H9 (cell line): ENCODE data around the gene STMN3. TPM values are rescaled to one million over a fixed set of nuclear protein-coding genes. Genes with fewer than 3 reads are reported as not detected.

Experiments
- DNase-seq: peaks from one replicate; pipeline ENCODE4 v3.0.0-alpha.2; 2017
- H2AFZ ChIP-seq: one replicate; pipeline ENCODE4 v1.6.1; 2013; ENCODE audit warnings: mild to moderate bottlenecking, low read length, control low read depth, moderate library complexity
- H2AK5ac ChIP-seq: 2 replicates; pipeline ENCODE4 v1.6.1; 2013; ENCODE audit warnings: low read length, control low read depth, mixed read lengths; ENCODE audit not compliant: insufficient read length
- H2BK120ac ChIP-seq: one replicate; pipeline ENCODE4 v1.6.1; 2013; ENCODE audit warnings: low read depth, mild to moderate bottlenecking, low read length, control low read depth, inconsistent platforms; ENCODE audit not compliant: poor library complexity, severe bottlenecking
- H2BK12ac ChIP-seq: 2 replicates; pipeline ENCODE4 v1.6.1; 2013; ENCODE audit warnings: low read length, control low read depth, mixed read lengths, low read depth; ENCODE audit not compliant: insufficient read length
- H2BK15ac ChIP-seq: 2 replicates; pipeline ENCODE4 v1.6.1; 2013; ENCODE audit warnings: low read depth, low read length, control low read depth
- H2BK20ac ChIP-seq: one replicate; pipeline ENCODE4 v1.6.1; 2013; ENCODE audit warnings: low read depth, mild to moderate bottlenecking, low read length, control low read depth, inconsistent platforms; ENCODE audit not compliant: poor library complexity, severe bottlenecking
- H2BK5ac ChIP-seq: 2 replicates; pipeline ENCODE4 v1.6.1; 2013; ENCODE audit warnings: low read length, control low read depth, mixed read lengths; ENCODE audit not compliant: insufficient read length
- H3K14ac ChIP-seq: 2 replicates; pipeline ENCODE4 v1.6.1; 2013; ENCODE audit warnings: low read length, control low read depth; ENCODE audit not compliant: insufficient read depth
- H3K18ac ChIP-seq: 2 replicates; pipeline ENCODE4 v1.6.1; 2013; ENCODE audit warnings: low read depth, mild to moderate bottlenecking, mixed read lengths, low read length, control low read depth; ENCODE audit not compliant: insufficient read length
- H3K23ac ChIP-seq: 2 replicates; pipeline ENCODE4 v1.6.1; 2013; ENCODE audit warnings: low read length, control low read depth, mixed read lengths, low read depth; ENCODE audit not compliant: insufficient read length
- H3K23me2 ChIP-seq: 2 replicates; pipeline ENCODE4 v1.6.1; 2013; ENCODE audit warnings: low read depth, mild to moderate bottlenecking, mixed read lengths, low read length, control low read depth; ENCODE audit not compliant: insufficient read length, poor library complexity, severe bottlenecking
- H3K27ac ChIP-seq: 2 replicates; pipeline ENCODE4 v1.5.1; 2013; ENCODE audit warnings: low read length, control low read depth, mixed read lengths, low read depth; ENCODE audit not compliant: insufficient read length
- H3K27me3 ChIP-seq: 2 replicates; pipeline ENCODE4 v1.6.1; 2013; ENCODE audit warnings: low read length, control low read depth, inconsistent platforms; ENCODE audit not compliant: insufficient read depth
- H3K4ac ChIP-seq: 2 replicates; pipeline ENCODE4 v1.6.1; 2013; ENCODE audit warnings: low read depth, mild to moderate bottlenecking, control low read depth, inconsistent platforms, low read length, moderate library complexity
- H3K4me1 ChIP-seq: 2 replicates; pipeline ENCODE4 v1.6.1; 2013; ENCODE audit warnings: low read length, control low read depth, inconsistent platforms; ENCODE audit not compliant: insufficient read depth
- H3K4me2 ChIP-seq: 2 replicates; pipeline ENCODE4 v1.6.1; 2013; ENCODE audit warnings: low read length, control low read depth, mixed read lengths; ENCODE audit not compliant: insufficient read length, insufficient read depth
- H3K56ac ChIP-seq: 2 replicates; pipeline ENCODE4 v1.6.1; 2013; ENCODE audit warnings: low read depth, mild to moderate bottlenecking, mixed read lengths, low read length, control low read depth; ENCODE audit not compliant: insufficient read length
- H3K79me1 ChIP-seq: 2 replicates; pipeline ENCODE4 v1.6.1; 2013; ENCODE audit warnings: low read depth, mild to moderate bottlenecking, moderate library complexity, low read length, control low read depth, inconsistent platforms; ENCODE audit not compliant: insufficient read depth, poor library complexity, severe bottlenecking
- H3K79me2 ChIP-seq: 2 replicates; pipeline ENCODE4 v1.6.1; 2013; ENCODE audit warnings: low read length, control low read depth, inconsistent platforms; ENCODE audit not compliant: insufficient read depth
- H3K9ac ChIP-seq: 2 replicates; pipeline ENCODE4 v1.6.1; 2013; ENCODE audit warnings: low read length, control low read depth, mixed read lengths; ENCODE audit not compliant: insufficient read length; ENCODE audit errors: extremely low read depth
- H3K9me3 ChIP-seq: one replicate; pipeline ENCODE4 v1.6.1; 2013; ENCODE audit warnings: low read depth, low read length, inconsistent platforms; ENCODE audit not compliant: control insufficient read depth
- H3T11ph ChIP-seq: one replicate; pipeline ENCODE4 v1.6.1; 2013; ENCODE audit warnings: mild to moderate bottlenecking, low read length, control low read depth, inconsistent platforms
- H4K20me1 ChIP-seq: one replicate; pipeline ENCODE4 v1.6.1; 2013; ENCODE audit not compliant: control insufficient read depth, insufficient read length, insufficient read depth
- H4K5ac ChIP-seq: 2 replicates; pipeline ENCODE4 v1.6.1; 2013; ENCODE audit warnings: low read depth, mild to moderate bottlenecking, mixed read lengths, low read length, control low read depth; ENCODE audit not compliant: insufficient read length
- H4K8ac ChIP-seq: replicated peaks from 2 replicates; pipeline ENCODE4 v1.6.1; 2013; ENCODE audit warnings: low read length, control low read depth, mixed read lengths, low read depth; ENCODE audit not compliant: insufficient read length
- H4K91ac ChIP-seq: 2 replicates; pipeline ENCODE4 v1.6.1; 2013; ENCODE audit warnings: low read depth, mild to moderate bottlenecking, moderate library complexity, mixed read lengths, low read length, control low read depth; ENCODE audit not compliant: insufficient read length
- H3K27ac Mint-ChIP-seq, 3 experiments: 2 replicates in 2 of 3; 3 replicates in 1 of 3; pipeline ENCODE4 v1.8.0; 2020 to 2021; ENCODE audit warnings: mixed read lengths in 3 of 3, mild to moderate bottlenecking in 1 of 3, moderate library complexity in 1 of 3
- H3K27me3 Mint-ChIP-seq: 2 replicates; pipeline ENCODE4 v1.8.0; 2021; ENCODE audit warnings: low read depth, mild to moderate bottlenecking, moderate library complexity, mixed read lengths
- H3K36me3 Mint-ChIP-seq, 3 experiments: 2 replicates in 2 of 3; 3 replicates in 1 of 3; pipeline ENCODE4 v1.8.0; 2020 to 2021; ENCODE audit warnings: low read depth in 3 of 3, mixed read lengths in 3 of 3; ENCODE audit not compliant: insufficient read depth in 1 of 3
- H3K4me1 Mint-ChIP-seq, 2 experiments: 2 replicates each; pipeline ENCODE4 v1.8.0; 2020; ENCODE audit warnings: mixed read lengths in 2 of 2
- H3K4me3 Mint-ChIP-seq, 2 experiments: 2 replicates in 1 of 2; 3 replicates in 1 of 2; pipeline ENCODE4 v1.8.0; 2020 to 2021; ENCODE audit warnings: mild to moderate bottlenecking in 2 of 2, mixed read lengths in 2 of 2, moderate library complexity in 1 of 2
- H3K9me3 Mint-ChIP-seq, 2 experiments: 2 replicates in 1 of 2; 3 replicates in 1 of 2; pipeline ENCODE4 v1.8.0; 2020; ENCODE audit warnings: mild to moderate bottlenecking in 2 of 2, mixed read lengths in 2 of 2, moderate library complexity in 1 of 2
- CTCF ChIP-seq: fragments of 200-600 bp; sonication (generic); conservative IDR thresholded peaks from 3 replicates; pipeline ENCODE4 v1.8.0; 2021; ENCODE audit warnings: antibody characterized with exemption, mild to moderate bottlenecking
- WGBS: extraction: QIAGEN DNeasy Blood & Tissue Kit; methylation state at CpG from one replicate; pipeline ENCODE4 v1.1.7; 2013; ENCODE audit warnings: missing lambda C conversion rate, low lambda C conversion rate, mixed read lengths; ENCODE audit not compliant: insufficient read length; ENCODE audit errors: extremely low coverage; 5-methylcytosine and 5-hydroxymethylcytosine counted together
- total RNA-seq: library from RNA; stranded (reverse); gene quantifications from 2 replicates; pipeline ENCODE4 v1.2.1, GENCODE V29; 2021

STMN3 gene
- total RNA-seq, 1 experiment from 2014 or later, result 54.0 TPM

- DNase-seq, result no peak
- Mint-ChIP-seq H3K4me1 (peaks cover 11 to 15% of the 10 kb centered on the region in 2 experiments), H3K36me3 (no peaks in the 10 kb centered on the region; a peak in 3 of 7 replicates), H3K4me3 (peak overlapping the region; percentile 67 to 81), H3K27me3 (peaks cover 3% of the 10 kb centered on the region), H3K9me3 (no peaks in the 10 kb centered on the region), H3K27ac (peak overlapping the region in 1 of 3 experiments; percentile 72; a peak in 1 of 7 replicates)
- no peaks in the 10 kb centered on the region for H3K79me1 ChIP-seq
- H3K9ac ChIP-seq, result no peak overlapping the region
- no peaks in the 10 kb centered on the region for H3K9me3 ChIP-seq
- H3K23me2 ChIP-seq, result peaks cover 10% of the 10 kb centered on the region
- no peak overlapping the region for H4K5ac ChIP-seq
- no peak overlapping the region for H2BK15ac ChIP-seq
- no peak overlapping the region for H3K4ac ChIP-seq
- no peak overlapping the region for H3K23ac ChIP-seq
- H3K4me2 ChIP-seq, result peak overlapping the region; percentile 95
- no peaks in the 10 kb centered on the region for H3K27me3 ChIP-seq
- H4K91ac ChIP-seq, result no peak overlapping the region
- no peak overlapping the region for H4K8ac ChIP-seq
- no CpG with 5 or more reads among the region's 22 CpGs for WGBS
- H2BK120ac ChIP-seq, result no peak overlapping the region
- no peak overlapping the region for H2BK12ac ChIP-seq
- TF ChIP-seq CTCF, result no peak
- no peak overlapping the region for H2BK5ac ChIP-seq
- no peak overlapping the region for H3T11ph ChIP-seq
- no peak overlapping the region for H3K14ac ChIP-seq
- H2AFZ ChIP-seq, result no peak overlapping the region
- no peaks in the 10 kb centered on the region for H4K20me1 ChIP-seq
- no peaks in the 10 kb centered on the region; the same call in 1 of the 2 replicates for H3K4me1 ChIP-seq
- H3K27ac ChIP-seq, result no peak overlapping the region
- H2AK5ac ChIP-seq, result no peak overlapping the region
- no peak overlapping the region for H3K18ac ChIP-seq
- no peak overlapping the region for H3K56ac ChIP-seq
- no peaks in the 10 kb centered on the region; the same call in 1 of the 2 replicates for H3K79me2 ChIP-seq
- no peak overlapping the region for H2BK20ac ChIP-seq
Measured at GRCh38 chr20:63628246-63628975, 24.8 kb downstream of the STMN3 start.
